Astrocyte (in vitro differentiated cells and primary cell): ENCODE results near the gene PIGC. TPM values are rescaled to one million over a fixed set of nuclear protein-coding genes. Genes with fewer than 3 reads are reported as not detected.

Source experiments
- DNase-seq: peaks from one replicate; pipeline ENCODE4 v3.0.0-alpha.2; 2010; ENCODE audit warnings: low read depth
- FAIRE-seq: peaks from 2 replicates; lab custom pipeline; 2011; peaks lifted over from hg19 to GRCh38; lab: Jason Lieb, UNC
- H2AFZ ChIP-seq: 2 replicates; pipeline ENCODE4 v1.6.0; 2012; ENCODE audit warnings: low read depth, low read length, inconsistent platforms
- H3K27ac ChIP-seq: 2 replicates; pipeline ENCODE4 v1.5.1; 2011; ENCODE audit warnings: low read depth, low read length, inconsistent platforms
- H3K27me3 ChIP-seq: 2 replicates; pipeline ENCODE4 v1.6.0; 2011; ENCODE audit warnings: low read length, inconsistent platforms; ENCODE audit not compliant: insufficient read depth
- H3K36me3 ChIP-seq: 2 replicates; pipeline ENCODE4 v1.5.1; 2011; ENCODE audit warnings: low read length, inconsistent platforms; ENCODE audit not compliant: insufficient read depth
- H3K4me1 ChIP-seq: 2 replicates; pipeline ENCODE4 v1.5.1; 2011; ENCODE audit warnings: low read length, inconsistent platforms; ENCODE audit not compliant: insufficient read depth
- H3K4me2 ChIP-seq: 2 replicates; pipeline ENCODE4 v1.6.0; 2012; ENCODE audit warnings: low read length, inconsistent platforms
- H3K4me3 ChIP-seq: 2 replicates; pipeline ENCODE4 v1.5.1; 2011; ENCODE audit warnings: low read depth, mild to moderate bottlenecking, low read length, inconsistent platforms; ENCODE audit not compliant: insufficient read depth
- H3K79me2 ChIP-seq: 2 replicates; pipeline ENCODE4 v1.6.0; 2012; ENCODE audit warnings: mild to moderate bottlenecking, low read length, inconsistent platforms; ENCODE audit not compliant: insufficient read depth
- H3K9ac ChIP-seq: 2 replicates; pipeline ENCODE4 v1.6.0; 2012; ENCODE audit warnings: mild to moderate bottlenecking, low read length, inconsistent platforms
- H3K9me3 ChIP-seq: 2 replicates; pipeline ENCODE4 v1.5.1; 2012; ENCODE audit warnings: low read depth, mild to moderate bottlenecking, low read length, inconsistent platforms; ENCODE audit not compliant: insufficient read depth
- H4K20me1 ChIP-seq: 2 replicates; pipeline ENCODE4 v1.6.0; 2012; ENCODE audit warnings: low read length, inconsistent platforms; ENCODE audit not compliant: insufficient read depth
- H3K27ac Mint-ChIP-seq: one replicate; pipeline ENCODE4 v1.8.0; 2021; ENCODE audit warnings: mild to moderate bottlenecking, mixed read lengths; ENCODE audit not compliant: unreplicated experiment
- H3K27me3 Mint-ChIP-seq: one replicate; pipeline ENCODE4 v1.8.0; 2021; ENCODE audit warnings: low read depth, mixed read lengths; ENCODE audit not compliant: unreplicated experiment
- H3K36me3 Mint-ChIP-seq: one replicate; pipeline ENCODE4 v1.8.0; 2021; ENCODE audit warnings: low read depth, mixed read lengths; ENCODE audit not compliant: unreplicated experiment
- H3K4me1 Mint-ChIP-seq: one replicate; pipeline ENCODE4 v1.8.0; 2021; ENCODE audit warnings: low read depth, mixed read lengths; ENCODE audit not compliant: unreplicated experiment
- H3K4me3 Mint-ChIP-seq: one replicate; pipeline ENCODE4 v1.8.0; 2021; ENCODE audit warnings: mild to moderate bottlenecking, moderate library complexity, mixed read lengths; ENCODE audit not compliant: unreplicated experiment
- H3K9me3 Mint-ChIP-seq: one replicate; pipeline ENCODE4 v1.8.0; 2021; ENCODE audit warnings: mild to moderate bottlenecking, mixed read lengths; ENCODE audit not compliant: unreplicated experiment
- EZH2 ChIP-seq: IDR thresholded peaks from 2 replicates; pipeline ENCODE4 v1.6.1; 2012; ENCODE audit warnings: mild to moderate bottlenecking, low read length, inconsistent platforms; ENCODE audit not compliant: insufficient read depth
- total RNA-seq: library from RNA; stranded (reverse); gene quantifications from 2 replicates; pipeline ENCODE4 v1.2.1, GENCODE V29; 2021
- TF ChIP-seq, protein P1 (sequence below): IDR thresholded peaks from 2 replicates; pipeline ENCODE4 v1.5.1; 2011; ENCODE audit warnings: low read depth, mild to moderate bottlenecking, inconsistent platforms, low read length, moderate library complexity; ENCODE audit not compliant: insufficient read depth

Gene PIGC
- total RNA-seq, 1 donor from 2014 or later = 17.8 TPM

DNA sequence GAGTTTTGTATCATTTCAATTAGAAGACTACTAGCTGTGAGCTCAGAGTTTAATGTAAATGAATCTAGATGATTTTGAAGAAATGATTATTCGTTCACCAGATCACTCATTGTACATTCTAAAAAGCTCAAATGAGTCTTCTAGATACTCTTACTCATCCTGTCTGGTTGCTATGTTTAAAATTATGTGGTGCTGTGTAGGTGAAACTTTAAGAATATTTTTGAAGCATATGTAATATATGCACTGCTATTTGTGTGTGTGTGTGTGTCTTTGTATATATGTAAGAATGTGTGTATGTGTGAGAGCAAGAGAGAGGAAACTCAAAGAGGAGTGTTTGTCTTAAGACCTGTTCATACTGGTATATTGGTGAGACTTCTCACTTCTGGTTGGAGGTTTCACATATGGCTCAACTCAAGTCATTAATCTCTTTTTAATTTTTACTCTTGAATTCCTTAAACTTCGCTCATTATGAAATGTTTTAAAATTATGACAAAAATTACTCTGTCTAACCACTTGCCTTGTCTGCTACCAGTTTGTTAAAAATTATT lies 32.0 kb downstream of the PIGC start:
- Mint-ChIP-seq H3K36me3 (peaks cover 4% of the 10 kb centered on the region), H3K9me3 (no peaks in the 10 kb centered on the region), H3K4me1 (peaks cover 23% of the 10 kb centered on the region), H3K4me3 (no peak overlapping the region), H3K27ac (no peak overlapping the region), H3K27me3 (no peaks in the 10 kb centered on the region)
- H3K36me3 ChIP-seq = no peaks in the 10 kb centered on the region
- TF ChIP-seq, protein P1, sequence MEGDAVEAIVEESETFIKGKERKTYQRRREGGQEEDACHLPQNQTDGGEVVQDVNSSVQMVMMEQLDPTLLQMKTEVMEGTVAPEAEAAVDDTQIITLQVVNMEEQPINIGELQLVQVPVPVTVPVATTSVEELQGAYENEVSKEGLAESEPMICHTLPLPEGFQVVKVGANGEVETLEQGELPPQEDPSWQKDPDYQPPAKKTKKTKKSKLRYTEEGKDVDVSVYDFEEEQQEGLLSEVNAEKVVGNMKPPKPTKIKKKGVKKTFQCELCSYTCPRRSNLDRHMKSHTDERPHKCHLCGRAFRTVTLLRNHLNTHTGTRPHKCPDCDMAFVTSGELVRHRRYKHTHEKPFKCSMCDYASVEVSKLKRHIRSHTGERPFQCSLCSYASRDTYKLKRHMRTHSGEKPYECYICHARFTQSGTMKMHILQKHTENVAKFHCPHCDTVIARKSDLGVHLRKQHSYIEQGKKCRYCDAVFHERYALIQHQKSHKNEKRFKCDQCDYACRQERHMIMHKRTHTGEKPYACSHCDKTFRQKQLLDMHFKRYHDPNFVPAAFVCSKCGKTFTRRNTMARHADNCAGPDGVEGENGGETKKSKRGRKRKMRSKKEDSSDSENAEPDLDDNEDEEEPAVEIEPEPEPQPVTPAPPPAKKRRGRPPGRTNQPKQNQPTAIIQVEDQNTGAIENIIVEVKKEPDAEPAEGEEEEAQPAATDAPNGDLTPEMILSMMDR = no peak
- TF ChIP-seq EZH2 = no peak
- DNase-seq (no peak), FAIRE-seq (peak; percentile 20)
- no peaks in the 10 kb centered on the region for H3K79me2 ChIP-seq
- H4K20me1 ChIP-seq = no peaks in the 10 kb centered on the region
- no peaks in the 10 kb centered on the region for H3K9me3 ChIP-seq
- no peak overlapping the region for H2AFZ ChIP-seq
- H3K4me3 ChIP-seq = no peak overlapping the region
- H3K27ac ChIP-seq = no peak overlapping the region
- H3K9ac ChIP-seq = no peak overlapping the region
- H3K4me2 ChIP-seq = no peak overlapping the region
- H3K4me1 ChIP-seq = no peaks in the 10 kb centered on the region
- H3K27me3 ChIP-seq = no peaks in the 10 kb centered on the region

DNA sequence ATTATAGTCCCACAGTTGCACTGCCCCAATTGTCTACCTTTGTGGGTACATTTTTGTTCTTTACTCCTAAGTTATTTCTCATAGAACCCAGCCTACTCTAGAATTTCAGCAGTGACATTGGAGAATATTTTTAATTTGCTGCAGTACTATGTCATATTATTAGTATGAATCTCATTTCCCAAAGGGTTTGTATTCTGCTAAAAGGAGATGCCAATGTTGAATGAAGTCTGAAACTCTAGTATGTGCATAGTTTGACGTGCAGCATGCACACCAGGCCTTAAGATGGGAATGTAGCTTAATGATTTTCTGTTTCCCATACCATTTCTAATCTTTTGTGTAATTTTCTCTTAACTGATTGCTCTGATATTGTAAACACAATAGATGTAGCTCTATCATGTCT lies 33.8 kb downstream of the PIGC start:
- Mint-ChIP-seq H3K36me3 (peaks cover 2% of the 10 kb centered on the region), H3K27me3 (no peaks in the 10 kb centered on the region), H3K9me3 (no peaks in the 10 kb centered on the region), H3K4me1 (peaks cover 17% of the 10 kb centered on the region), H3K27ac (no peak overlapping the region), H3K4me3 (no peak overlapping the region)
- H3K9ac ChIP-seq = no peak overlapping the region
- TF ChIP-seq, protein P1 = no peak
- TF ChIP-seq EZH2 = no peak
- FAIRE-seq = no peak
- no peaks in the 10 kb centered on the region for H4K20me1 ChIP-seq
- no peaks in the 10 kb centered on the region for H3K36me3 ChIP-seq
- H3K27me3 ChIP-seq = no peaks in the 10 kb centered on the region
- H3K4me3 ChIP-seq = no peak overlapping the region
- H2AFZ ChIP-seq = no peak overlapping the region
- no peak overlapping the region for H3K27ac ChIP-seq
- H3K79me2 ChIP-seq = no peaks in the 10 kb centered on the region
- no peaks in the 10 kb centered on the region for H3K9me3 ChIP-seq
- no peak for DNase-seq
- H3K4me2 ChIP-seq = no peak overlapping the region
- H3K4me1 ChIP-seq = no peaks in the 10 kb centered on the region

DNA sequence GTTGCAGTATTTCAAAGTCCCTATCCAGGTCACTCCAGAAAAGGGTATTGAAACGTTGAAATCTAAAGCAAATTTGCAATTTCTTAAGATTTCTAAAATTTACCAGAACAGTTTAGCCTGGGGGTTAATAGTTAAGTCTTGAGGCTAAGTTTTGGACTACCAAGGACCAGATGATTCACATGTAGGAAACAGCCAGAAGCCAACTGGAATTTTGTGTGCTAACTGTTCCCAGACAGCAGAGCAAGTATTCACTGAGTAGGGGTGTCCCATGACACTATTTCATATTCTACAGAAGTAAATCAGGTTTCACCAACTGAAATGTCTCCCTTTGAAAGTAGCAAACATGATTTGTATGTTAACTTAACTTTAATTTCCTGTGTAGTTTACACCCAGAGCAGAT lies 34.9 kb downstream of the PIGC start:
- H3K36me3 ChIP-seq = no peaks in the 10 kb centered on the region
- no peaks in the 10 kb centered on the region for H3K79me2 ChIP-seq
- FAIRE-seq = no peak
- no peak overlapping the region for H3K27ac ChIP-seq
- no peak for TF ChIP-seq EZH2
- TF ChIP-seq, protein P1 = no peak
- H3K4me2 ChIP-seq = no peak overlapping the region
- no peaks in the 10 kb centered on the region for H3K27me3 ChIP-seq
- H3K4me1 Mint-ChIP-seq = peaks cover 14% of the 10 kb centered on the region
- no peaks in the 10 kb centered on the region for H4K20me1 ChIP-seq
- DNase-seq = peak; percentile 47
- no peaks in the 10 kb centered on the region for H3K4me1 ChIP-seq
- no peak overlapping the region for H3K27ac Mint-ChIP-seq
- no peaks in the 10 kb centered on the region for H3K27me3 Mint-ChIP-seq
- no peak overlapping the region for H3K9ac ChIP-seq
- H2AFZ ChIP-seq = no peak overlapping the region
- no peaks in the 10 kb centered on the region for H3K9me3 Mint-ChIP-seq
- H3K4me3 Mint-ChIP-seq = no peak overlapping the region
- no peaks in the 10 kb centered on the region for H3K36me3 Mint-ChIP-seq
- H3K9me3 ChIP-seq = no peaks in the 10 kb centered on the region
- H3K4me3 ChIP-seq = no peak overlapping the region
